T-helper 1 cell treated with Interleukin-12 subunit alpha and Interleukin-12 subunit beta and Interleukin-4 antibody, amounts not matched to agents 30 ng/mL and 1 ng/mL, for 36 hours (primary cell): ENCODE measurements around the gene TMUB1. TPM values are rescaled to one million over a fixed set of nuclear protein-coding genes. Genes with fewer than 3 reads are reported as not detected.

ENCODE experiments used
- intact Hi-C: fragments of 100-400 bp; cut with micrococcal nuclease; formaldehyde crosslinking; loops from one replicate; pipeline ENCODE4 v1.15.1; 2024
- total RNA-seq: library from RNA; stranded (reverse); gene quantifications from 2 replicates; pipeline ENCODE4 v1.2.3, GENCODE V29; 2022

TMUB1 gene
- total RNA-seq, 1 donor from 2014 or later: 65.4 TPM

DNA sequence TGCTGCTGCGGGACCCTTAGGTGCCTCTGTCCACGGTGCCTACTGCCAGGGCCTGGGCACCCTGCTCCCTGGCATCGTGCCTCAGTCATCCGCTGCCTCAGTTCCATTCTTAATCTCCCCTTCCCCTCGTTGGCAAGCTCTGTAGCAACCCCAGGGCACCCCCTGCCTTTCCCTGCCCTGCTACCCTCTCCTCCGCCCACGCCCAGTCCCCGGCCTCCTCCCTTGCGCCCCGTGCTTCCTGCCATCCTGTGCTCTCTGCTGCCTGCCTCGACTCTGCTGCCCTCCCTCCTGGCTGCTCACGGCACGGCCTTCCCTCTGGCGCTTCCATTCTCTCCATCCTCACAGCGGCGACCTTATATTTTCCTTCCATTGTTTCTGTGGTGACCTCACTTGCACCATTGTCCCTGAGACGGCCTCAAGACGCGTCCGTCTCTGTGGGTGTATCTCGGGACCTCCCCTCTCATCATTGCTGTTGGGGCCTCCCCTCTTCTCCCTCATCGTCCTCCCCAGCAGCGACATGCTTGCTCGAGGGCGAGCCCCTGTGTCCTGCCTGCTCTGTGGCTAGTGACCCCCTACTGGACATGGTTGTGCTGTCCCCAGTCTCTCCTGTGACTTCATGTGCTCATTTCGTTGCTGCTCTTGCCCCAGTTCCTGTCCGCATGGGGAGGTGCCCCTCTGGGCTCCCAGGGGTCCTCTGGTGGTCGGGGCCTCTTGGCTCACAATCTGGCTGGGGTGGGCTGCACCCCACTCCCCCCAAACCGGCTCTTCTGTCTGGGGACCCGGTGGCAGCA, 38.3 kb upstream of the TMUB1 start:
- intact Hi-C loops: loop anchor here (5.0 kb wide), 1 partner anchor 231 kb away; no protein-coding TSS in a partner anchor

GRCh38 chr7:151120896-151121295, 37.6 kb upstream of the TMUB1 start:
- intact Hi-C loops: loop anchor here (5.0 kb wide), 1 partner anchor 231 kb away; no protein-coding TSS in a partner anchor

DNA sequence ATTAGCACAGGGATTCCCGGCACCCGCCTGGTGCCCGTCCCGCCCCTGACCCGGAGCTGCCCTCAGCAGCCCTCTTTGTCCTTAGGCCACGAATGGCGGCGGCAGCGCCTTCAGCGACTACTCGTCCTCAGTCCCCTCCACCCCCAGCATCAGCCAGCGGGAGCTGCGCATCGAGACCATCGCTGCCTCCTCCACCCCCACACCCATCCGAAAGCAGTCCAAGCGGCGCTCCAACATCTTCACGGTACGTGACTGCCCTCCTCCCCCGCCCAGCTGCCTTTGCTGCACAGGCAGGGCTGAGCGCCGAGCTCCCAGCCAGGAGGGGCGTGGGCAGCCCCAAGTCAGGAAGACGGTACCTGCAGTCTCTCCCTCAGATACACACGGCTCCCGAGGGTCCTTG, 36.6 kb upstream of the TMUB1 start:
- intact Hi-C loops: loop anchor here (5.0 kb wide), 1 partner anchor 232 kb away; no protein-coding TSS in a partner anchor

GRCh38 chr7:151119055-151119415, 35.7 kb upstream of the TMUB1 start:
- intact Hi-C loops: no loop called here

GRCh38 chr7:151118108-151119054, 35.1 kb upstream of the TMUB1 start:
- intact Hi-C loops: no loop called here

DNA sequence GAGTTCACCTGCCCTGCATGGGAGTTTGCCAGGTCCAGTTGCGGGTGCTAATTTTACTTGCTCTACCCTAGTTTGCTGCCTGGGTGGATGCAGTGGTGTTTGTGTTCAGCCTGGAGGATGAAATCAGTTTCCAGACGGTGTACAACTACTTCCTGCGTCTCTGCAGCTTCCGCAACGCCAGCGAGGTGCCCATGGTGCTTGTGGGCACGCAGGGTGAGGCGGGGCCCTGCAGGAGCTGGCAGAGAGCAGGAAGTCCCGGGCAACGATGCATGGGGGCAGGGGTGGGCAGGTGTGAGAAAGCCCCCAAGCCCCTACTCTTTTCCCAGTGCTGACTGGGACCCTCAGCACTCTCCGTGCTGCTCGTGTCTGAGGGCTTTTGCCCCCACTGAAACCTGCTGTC, 34.3 kb upstream of the TMUB1 start:
- intact Hi-C loops: no loop called here

DNA sequence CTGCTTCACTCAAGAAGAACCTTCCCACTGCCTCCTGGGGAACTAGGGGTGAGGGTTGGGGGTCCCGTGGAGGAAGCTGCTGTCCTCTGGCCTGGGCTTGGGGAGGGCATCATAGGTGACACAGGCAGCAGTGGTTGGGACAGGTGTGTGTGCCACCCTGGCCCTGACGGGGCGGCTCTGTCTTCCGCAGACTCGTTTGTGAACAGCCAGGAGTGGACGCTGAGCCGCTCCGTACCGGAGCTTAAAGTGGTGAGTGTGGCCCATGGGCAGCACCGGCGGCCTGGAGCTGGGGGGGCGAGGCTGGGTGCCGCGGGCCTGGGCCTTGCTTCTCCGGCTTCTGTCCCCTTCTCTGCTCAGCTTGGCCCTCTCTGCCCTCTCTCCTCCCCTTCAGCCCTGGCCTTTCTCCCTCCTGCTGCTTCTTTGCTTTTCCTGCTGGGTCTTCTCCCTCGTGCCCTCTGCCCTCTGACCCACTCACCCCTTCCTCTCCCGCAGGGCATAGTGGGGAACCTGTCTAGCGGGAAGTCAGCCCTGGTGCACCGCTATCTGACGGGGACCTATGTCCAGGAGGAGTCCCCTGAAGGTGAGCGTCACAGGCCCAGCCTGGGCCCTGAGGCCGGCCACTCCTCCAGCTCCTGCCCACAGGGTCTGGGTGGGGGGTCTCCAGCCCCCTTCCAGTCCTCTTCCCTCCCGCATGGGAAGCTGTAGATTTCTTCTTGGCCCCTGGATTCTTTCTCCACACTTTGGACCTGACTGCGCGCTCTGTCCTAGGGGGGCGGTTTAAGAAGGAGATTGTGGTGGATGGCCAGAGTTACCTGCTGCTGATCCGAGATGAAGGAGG, 33.5 kb upstream of the TMUB1 start:
- intact Hi-C loops: no loop called here

GRCh38 chr7:151115836-151116418, 32.6 kb upstream of the TMUB1 start:
- intact Hi-C loops: no loop called here

GRCh38 chr7:151115121-151115835, 32.0 kb upstream of the TMUB1 start:
- intact Hi-C loops: no loop called here

GRCh38 chr7:151114151-151115090, 31.1 kb upstream of the TMUB1 start:
- intact Hi-C loops: no loop called here

DNA sequence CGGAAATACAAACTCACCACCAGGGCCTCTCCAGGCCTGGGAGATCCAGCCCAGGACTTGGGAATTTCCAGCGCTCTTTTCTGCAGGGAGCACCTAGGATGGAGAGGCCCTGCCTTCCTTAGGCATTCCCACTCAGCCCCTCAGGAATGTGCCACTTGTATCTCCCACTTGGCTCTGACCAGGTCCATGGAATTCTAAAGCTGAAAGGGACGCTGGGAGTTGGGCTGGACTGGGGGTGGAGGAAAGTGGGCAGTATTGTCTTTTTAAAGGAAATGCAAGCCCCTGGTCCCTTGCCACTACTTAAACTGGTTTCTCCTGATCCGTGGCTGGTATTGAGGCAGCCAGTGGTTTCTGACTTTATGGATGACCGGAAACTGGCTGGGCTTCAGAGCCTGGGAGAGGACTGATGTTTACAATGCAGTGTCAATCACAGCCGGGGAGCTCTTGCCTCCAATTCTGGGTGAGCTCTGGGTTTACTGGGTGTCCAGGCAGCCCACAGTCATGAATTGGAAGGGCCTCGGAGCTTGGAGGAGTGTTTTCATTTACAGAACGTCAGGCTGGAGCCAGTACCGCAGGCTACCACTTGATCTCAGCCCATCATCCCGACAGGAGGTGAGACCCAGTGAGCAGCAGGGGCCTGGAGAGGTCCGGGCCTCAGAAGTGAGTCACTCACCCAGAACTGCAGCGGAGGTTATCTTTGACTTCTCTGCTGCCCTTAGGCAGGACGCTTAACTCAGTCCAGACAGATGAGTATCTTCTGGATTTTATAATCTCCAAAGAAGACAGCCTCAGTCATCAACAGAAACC, 30.3 kb upstream of the TMUB1 start:
- intact Hi-C loops: no loop called here

DNA sequence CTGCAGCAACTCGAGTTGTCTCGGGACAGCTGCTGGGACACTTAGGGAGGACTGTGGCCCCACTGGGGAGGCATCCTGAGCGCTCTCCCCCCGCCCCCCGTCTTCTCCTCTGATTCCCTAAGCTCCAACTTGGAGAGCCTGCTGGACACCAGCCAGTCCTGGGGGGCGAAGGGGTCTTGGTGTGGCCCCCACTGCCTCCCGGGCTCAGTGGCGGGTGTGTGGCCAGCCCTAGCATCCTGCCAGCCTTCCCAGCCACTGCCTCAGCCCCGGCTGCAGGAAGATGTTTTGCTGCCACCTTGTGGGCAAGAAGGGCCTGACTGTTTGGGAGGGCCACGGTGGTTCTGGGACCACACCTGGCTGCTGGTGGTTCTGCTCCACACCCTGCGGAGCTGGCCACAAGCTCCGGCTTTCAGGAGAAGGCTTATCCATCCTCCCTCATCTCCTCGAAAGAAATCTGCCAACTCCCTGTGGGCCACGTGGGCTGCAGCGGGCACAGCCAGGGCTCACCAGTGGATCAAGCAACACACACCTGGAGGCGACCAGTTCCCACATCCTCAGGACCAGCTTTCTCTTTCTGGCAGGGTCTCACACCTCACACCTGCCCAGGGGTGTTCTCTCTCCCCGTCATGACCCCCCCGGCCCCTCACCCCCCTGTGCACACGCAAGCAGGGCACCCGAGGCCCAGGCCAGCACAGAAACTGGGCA, 27.8 kb upstream of the TMUB1 start:
- intact Hi-C loops: loop anchor here (1.0 to 2.0 kb wide), 8 partner anchors 20 to 333 kb away; partner anchors contain the start of gene ABCB8

- intact Hi-C loops: loop anchor here (2.0 kb wide), 1 partner anchor 92 kb away; no protein-coding TSS in a partner anchor
Observed at GRCh38 chr7:151110236-151110940, 27.1 kb upstream of the TMUB1 start.

GRCh38 chr7:151109094-151110048, 26.1 kb upstream of the TMUB1 start:
- intact Hi-C loops: loop anchor here (2.0 kb wide), 1 partner anchor 91 kb away; no protein-coding TSS in a partner anchor

DNA sequence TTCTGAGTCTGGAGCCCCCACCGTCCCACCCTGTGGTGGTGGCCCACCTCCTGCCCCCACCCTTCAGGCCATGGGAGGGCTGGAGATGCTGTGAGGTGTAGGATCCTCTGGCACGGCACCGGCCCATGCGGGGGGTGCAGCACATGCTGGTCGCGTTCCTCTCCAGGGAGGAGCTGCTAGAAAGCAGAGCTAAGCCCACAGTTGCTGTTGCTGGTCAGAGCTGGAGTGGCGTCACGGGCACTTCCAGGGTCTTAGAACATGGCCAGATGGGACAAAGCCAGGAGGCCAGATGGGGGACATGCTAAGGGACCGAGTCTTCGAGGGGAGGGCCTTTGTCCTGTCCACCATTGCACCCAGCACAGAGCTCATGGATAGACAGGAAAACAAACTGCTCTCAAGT, 24.6 kb upstream of the TMUB1 start:
- intact Hi-C loops: no loop called here
